Ammon's horn (tissue), 1 donor: ENCODE data around the gene MEGF6.
A peak's percentile ranks its signal among the peaks of the same experiment; 100 is the strongest.

Experiments
- DNase-seq: peaks from one replicate; pipeline ENCODE4 v3.0.0-alpha.2; 2016; ENCODE audit warnings: low spot score

MEGF6 gene

GRCh38 chr1:3536420-3537195, 74.7 kb downstream of the MEGF6 start:
- DNase-seq, result no peak

- DNase-seq, result no peak
Observed at GRCh38 chr1:3535732-3536131, 75.6 kb downstream of the MEGF6 start.

- DNase-seq, result no peak
Observed at GRCh38 chr1:3534803-3535637, 76.3 kb downstream of the MEGF6 start.

GRCh38 chr1:3533067-3534048, 78.0 kb downstream of the MEGF6 start:
- no peak for DNase-seq

GRCh38 chr1:3531928-3532327, 79.4 kb downstream of the MEGF6 start:
- DNase-seq, result no peak

- peak; percentile 22 for DNase-seq
Observed at GRCh38 chr1:3530926-3531818, 80.1 kb downstream of the MEGF6 start.

GRCh38 chr1:3530086-3530925, 81.0 kb downstream of the MEGF6 start:
- no peak for DNase-seq

- DNase-seq, result peak; percentile 66
Observed at GRCh38 chr1:3529099-3529729, 82.1 kb downstream of the MEGF6 start.

- no peak for DNase-seq
Observed at GRCh38 chr1:3527774-3528173, 83.5 kb downstream of the MEGF6 start.

GRCh38 chr1:3525551-3526482, 85.5 kb downstream of the MEGF6 start:
- no peak for DNase-seq

GRCh38 chr1:3524556-3525203, 86.6 kb downstream of the MEGF6 start:
- no peak for DNase-seq

- DNase-seq, result no peak
Observed at GRCh38 chr1:3523980-3524379, 87.3 kb downstream of the MEGF6 start.

- no peak for DNase-seq
Observed at GRCh38 chr1:3522564-3523265, 88.6 kb downstream of the MEGF6 start.

GRCh38 chr1:3522112-3522511, 89.2 kb downstream of the MEGF6 start:
- DNase-seq, result no peak

- no peak for DNase-seq
Observed at GRCh38 chr1:3521426-3521825, 89.9 kb downstream of the MEGF6 start.

- no peak for DNase-seq
Observed at GRCh38 chr1:3520419-3521378, 90.6 kb downstream of the MEGF6 start.
